Measurements from ENCODE around the gene GNG13.

The GNG13 gene

DNA sequence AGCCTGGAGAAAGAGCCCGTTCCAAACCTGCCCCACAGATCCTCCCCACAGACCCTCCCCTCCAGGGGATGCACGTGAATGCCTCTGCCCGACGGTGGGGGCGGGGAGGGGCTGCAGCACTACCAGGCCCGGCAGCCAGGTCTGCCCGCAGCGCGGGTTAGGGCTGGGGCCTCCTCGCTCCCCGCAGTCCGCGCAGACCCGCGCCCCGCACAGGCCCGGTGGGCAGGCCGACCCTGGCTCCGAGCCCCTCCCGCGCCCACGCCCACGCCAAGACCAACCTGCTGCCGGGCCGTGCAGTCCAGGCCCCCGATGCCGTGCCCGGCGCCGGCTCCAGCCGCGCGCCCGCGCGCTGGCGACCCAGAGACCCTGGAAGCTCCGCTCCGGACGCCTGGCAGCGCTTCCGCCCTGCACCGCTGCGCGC is 12.5 kb downstream of the GNG13 start, which contains the start of gene RPUSD1:
TSS of gene RPUSD1 (minus strand) at position 404 of the 421 bp plus-strand sequence. CDS start 644 bp downstream, outside the sequence.
- H3K27me3 ChIP-seq (ENCODE audit: control insufficient read depth, insufficient read depth, low read length) = peaks cover 11% of the 10 kb centered on the region
- H3K36me3 ChIP-seq (ENCODE audit: control insufficient read depth, insufficient read depth, low read length) = no peaks in the 10 kb centered on the region
- peaks cover 28% of the 10 kb centered on the region for H3K4me1 ChIP-seq (ENCODE audit: control insufficient read depth, insufficient read depth, low read length)
- peak within 1 kb of the TSS; percentile 87 for H3K4me3 ChIP-seq (ENCODE audit: low read length)
- H3K9ac ChIP-seq (ENCODE audit: low read length) = peak within 1 kb of the TSS; percentile 85
- H3K9me3 ChIP-seq (ENCODE audit: control insufficient read depth, low read length) = no peaks in the 10 kb centered on the region

- Histone ChIP-seq H3K4me3 (ENCODE audit: low read length) (peak overlapping the region; percentile 87), H3K36me3 (ENCODE audit: control insufficient read depth, insufficient read depth, low read length) (no peaks in the 10 kb centered on the region), H3K9ac (ENCODE audit: low read length) (peak overlapping the region; percentile 85), H3K4me1 (ENCODE audit: control insufficient read depth, insufficient read depth, low read length) (peaks cover 33% of the 10 kb centered on the region), H3K9me3 (ENCODE audit: control insufficient read depth, low read length) (no peaks in the 10 kb centered on the region), H3K27me3 (ENCODE audit: control insufficient read depth, insufficient read depth, low read length) (peaks cover 16% of the 10 kb centered on the region)
These were observed 13.1 kb downstream of the GNG13 start for GRCh38 chr16:787321-787966.

DNA sequence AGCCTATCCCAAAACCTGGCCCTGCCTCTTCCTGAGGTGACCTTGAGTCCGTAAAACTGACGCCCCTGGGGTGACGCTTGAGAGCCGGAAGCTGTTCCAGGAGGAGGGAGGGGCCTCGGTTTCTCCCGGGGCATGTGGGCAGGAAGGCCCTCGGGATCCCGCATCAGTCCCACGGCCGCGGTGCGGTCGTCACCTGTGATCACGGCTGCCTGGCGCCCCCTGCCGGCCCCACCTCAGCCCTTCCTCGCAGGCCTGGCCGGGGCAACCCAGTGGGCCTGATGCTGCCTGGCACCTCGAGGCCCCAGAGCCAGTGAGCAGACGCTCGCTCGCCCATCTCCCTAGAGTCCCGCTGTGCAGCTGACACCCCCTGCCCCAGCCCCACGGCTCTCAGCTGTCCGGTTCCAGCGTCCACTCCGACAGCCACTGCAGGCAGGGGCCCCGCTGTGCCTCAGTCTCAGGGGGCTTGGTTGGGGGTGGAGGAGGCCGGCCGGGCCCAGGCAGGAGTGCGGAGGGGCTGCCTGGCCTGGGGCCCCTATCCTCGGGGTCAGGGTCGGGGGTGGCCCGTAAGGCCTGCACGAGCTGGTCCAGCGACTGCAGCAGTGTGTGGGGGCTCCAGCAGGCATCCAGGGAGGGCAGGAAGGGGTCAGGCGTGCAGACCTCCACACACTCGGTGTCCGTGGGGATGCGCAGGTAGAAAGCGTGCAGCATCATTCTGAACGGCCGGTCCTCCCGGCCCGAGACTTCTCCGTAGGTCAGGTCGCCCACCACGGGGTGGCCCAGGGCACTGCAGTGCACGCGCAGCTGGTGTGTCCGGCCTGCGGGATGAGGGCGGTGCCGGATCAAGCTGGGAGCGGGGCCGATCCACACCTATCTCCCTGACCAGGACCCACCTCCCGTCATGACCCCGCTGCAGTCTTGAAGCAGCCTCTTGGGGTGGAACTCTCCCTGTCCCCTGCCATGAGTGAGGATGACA is 14.7 kb downstream of the GNG13 start:
- Histone ChIP-seq H3K9me3 (ENCODE audit: control insufficient read depth, low read length) (no peaks in the 10 kb centered on the region), H3K4me1 (ENCODE audit: control insufficient read depth, insufficient read depth, low read length) (peaks cover 34% of the 10 kb centered on the region), H3K36me3 (ENCODE audit: control insufficient read depth, insufficient read depth, low read length) (no peaks in the 10 kb centered on the region), H3K4me3 (ENCODE audit: low read length) (no peak overlapping the region), H3K9ac (ENCODE audit: low read length) (no peak overlapping the region), H3K27me3 (ENCODE audit: control insufficient read depth, insufficient read depth, low read length) (peaks cover 25% of the 10 kb centered on the region)

DNA sequence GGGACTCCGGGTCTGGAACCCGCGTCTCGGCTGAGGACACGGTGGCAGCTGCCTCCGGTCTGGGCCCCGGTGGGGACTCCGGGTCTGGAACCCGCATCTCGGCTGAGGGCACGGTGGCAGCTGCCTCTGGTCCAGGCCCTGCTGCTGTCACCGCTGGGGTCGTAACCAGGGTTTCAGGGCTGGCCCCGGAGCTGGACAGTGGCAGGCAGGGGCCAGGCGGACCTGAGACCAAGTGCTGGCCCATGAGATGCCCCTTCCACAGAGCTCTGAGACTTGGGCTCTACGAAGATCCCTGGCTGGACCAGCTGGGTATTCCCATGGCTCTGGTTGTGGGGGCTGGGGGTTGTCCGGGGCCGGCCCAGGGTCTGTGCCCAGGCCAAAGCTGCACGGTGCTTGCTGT is 16.1 kb downstream of the GNG13 start:
- H3K9ac ChIP-seq (ENCODE audit: low read length) = no peak overlapping the region
- H3K4me1 ChIP-seq (ENCODE audit: control insufficient read depth, insufficient read depth, low read length) = peaks cover 34% of the 10 kb centered on the region
- H3K36me3 ChIP-seq (ENCODE audit: control insufficient read depth, insufficient read depth, low read length) = no peaks in the 10 kb centered on the region
- no peak overlapping the region for H3K4me3 ChIP-seq (ENCODE audit: low read length)
- no peaks in the 10 kb centered on the region for H3K9me3 ChIP-seq (ENCODE audit: control insufficient read depth, low read length)
- H3K27me3 ChIP-seq (ENCODE audit: control insufficient read depth, insufficient read depth, low read length) = peaks cover 25% of the 10 kb centered on the region

DNA sequence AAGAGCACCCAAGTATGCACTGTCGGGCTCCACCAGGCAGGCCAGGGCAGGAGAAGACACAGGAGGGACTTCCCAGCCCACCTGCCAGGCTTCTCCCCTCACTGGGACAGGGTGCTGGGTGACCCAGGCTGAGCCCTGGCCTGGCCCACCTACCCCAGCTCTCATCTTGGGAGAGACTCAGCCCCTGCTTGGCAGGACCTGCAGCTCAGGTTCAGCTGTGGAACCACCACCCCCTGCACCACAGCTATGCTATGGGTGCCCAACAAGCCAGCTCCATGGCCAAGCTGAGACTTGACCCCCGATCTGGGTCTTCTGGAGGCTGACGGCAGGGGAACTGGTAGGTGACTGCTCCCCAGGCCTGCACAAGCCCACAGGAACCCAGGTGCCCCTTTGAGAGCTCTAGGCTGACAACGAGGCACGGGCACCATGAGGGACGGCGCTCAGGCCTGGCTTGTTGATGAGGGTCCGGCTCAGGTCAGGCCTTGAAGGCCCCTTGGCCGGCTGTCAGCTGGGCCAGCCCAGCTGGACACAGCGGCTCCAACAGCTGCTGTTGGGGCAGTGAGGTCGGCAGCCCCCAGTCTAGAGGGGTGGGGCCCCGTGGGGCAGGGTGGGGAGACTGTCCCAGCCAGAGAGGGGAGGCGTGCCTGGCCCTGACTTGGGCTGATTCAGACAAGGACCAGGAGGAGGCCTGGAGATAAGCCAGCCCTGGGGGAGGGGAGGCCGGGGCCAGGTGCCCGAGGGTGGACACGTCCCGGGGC is 17.0 kb downstream of the GNG13 start:
- Histone ChIP-seq H3K9me3 (ENCODE audit: control insufficient read depth, low read length) (no peaks in the 10 kb centered on the region), H3K27me3 (ENCODE audit: control insufficient read depth, insufficient read depth, low read length) (peaks cover 27% of the 10 kb centered on the region), H3K9ac (ENCODE audit: low read length) (no peak overlapping the region), H3K4me1 (ENCODE audit: control insufficient read depth, insufficient read depth, low read length) (peaks cover 27% of the 10 kb centered on the region), H3K36me3 (ENCODE audit: control insufficient read depth, insufficient read depth, low read length) (no peaks in the 10 kb centered on the region), H3K4me3 (ENCODE audit: low read length) (no peak overlapping the region)

GRCh38 chr16:782766-783403 is 17.6 kb downstream of the GNG13 start:
- H3K27me3 ChIP-seq (ENCODE audit: control insufficient read depth, insufficient read depth, low read length) = peaks cover 31% of the 10 kb centered on the region

DNA sequence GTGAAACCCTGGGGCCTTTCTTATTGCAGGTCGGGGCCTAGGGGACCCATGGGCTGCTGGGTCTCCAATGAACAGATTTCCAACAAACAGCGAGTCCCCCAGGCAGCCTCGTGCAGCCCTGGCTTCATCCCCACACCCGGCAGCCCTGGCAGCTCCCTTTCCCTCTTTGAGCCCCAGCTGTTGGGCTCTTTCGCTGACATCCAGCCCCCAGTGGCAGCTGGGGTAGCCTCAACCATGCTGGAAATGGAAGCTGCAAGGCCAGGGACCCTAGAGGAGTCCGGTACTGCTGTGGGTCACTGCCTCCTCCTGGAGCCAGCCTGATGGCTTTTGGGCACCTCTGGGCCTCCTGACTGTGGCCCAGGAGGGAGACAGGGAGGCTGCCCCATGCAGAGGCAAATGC is 18.3 kb downstream of the GNG13 start:
- Histone ChIP-seq H3K4me3 (ENCODE audit: low read length) (no peak overlapping the region), H3K36me3 (ENCODE audit: control insufficient read depth, insufficient read depth, low read length) (no peaks in the 10 kb centered on the region), H3K9ac (ENCODE audit: low read length) (no peak overlapping the region), H3K9me3 (ENCODE audit: control insufficient read depth, low read length) (no peaks in the 10 kb centered on the region), H3K4me1 (ENCODE audit: control insufficient read depth, insufficient read depth, low read length) (peaks cover 21% of the 10 kb centered on the region), H3K27me3 (ENCODE audit: control insufficient read depth, insufficient read depth, low read length) (peaks cover 31% of the 10 kb centered on the region)

More at GRCh38 chr16:782766-783403, 17.6 kb downstream of the GNG13 start:
- H3K4me3 ChIP-seq (ENCODE audit: low read length) = no peak overlapping the region
- H3K4me1 ChIP-seq (ENCODE audit: control insufficient read depth, insufficient read depth, low read length) = peaks cover 27% of the 10 kb centered on the region
- H3K9me3 ChIP-seq (ENCODE audit: control insufficient read depth, low read length) = no peaks in the 10 kb centered on the region
- no peaks in the 10 kb centered on the region for H3K36me3 ChIP-seq (ENCODE audit: control insufficient read depth, insufficient read depth, low read length)
- no peak overlapping the region for H3K9ac ChIP-seq (ENCODE audit: low read length)

DNA sequence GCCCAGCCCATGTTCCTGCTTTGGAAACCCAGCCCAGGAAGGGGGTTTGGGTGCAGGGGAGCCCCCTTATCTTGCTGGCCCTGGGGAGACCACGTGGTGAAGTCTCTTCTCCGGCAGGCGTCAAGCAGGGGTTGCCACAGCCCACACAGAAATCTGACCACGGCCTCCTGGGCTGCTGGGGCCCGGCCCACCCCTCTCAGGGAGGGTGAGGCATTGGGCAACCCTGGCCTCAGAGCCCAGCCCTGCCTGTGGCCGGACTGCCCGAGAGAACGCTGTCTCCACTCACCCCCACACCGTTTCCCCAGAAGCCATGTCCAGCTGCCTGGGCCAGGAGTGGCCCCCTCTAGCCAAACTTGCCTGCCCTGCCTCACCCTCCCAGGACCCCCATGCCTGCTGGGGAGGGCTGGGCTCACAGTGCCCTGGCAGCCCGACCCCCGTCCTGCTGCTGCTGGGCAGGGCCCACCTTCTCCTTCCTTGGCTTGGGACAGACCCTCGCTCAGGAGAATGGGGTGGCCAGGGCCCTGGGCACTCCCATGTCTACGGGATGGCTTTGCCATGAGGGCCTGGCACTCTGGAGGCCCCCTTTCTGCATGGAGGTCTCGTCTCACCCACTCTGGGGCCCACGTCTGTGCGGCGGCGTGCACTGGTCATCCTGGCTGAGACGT is 19.1 kb downstream of the GNG13 start:
- Histone ChIP-seq H3K27me3 (ENCODE audit: control insufficient read depth, insufficient read depth, low read length) (peaks cover 31% of the 10 kb centered on the region), H3K9me3 (ENCODE audit: control insufficient read depth, low read length) (no peaks in the 10 kb centered on the region), H3K9ac (ENCODE audit: low read length) (no peak overlapping the region), H3K4me1 (ENCODE audit: control insufficient read depth, insufficient read depth, low read length) (peaks cover 18% of the 10 kb centered on the region), H3K4me3 (ENCODE audit: low read length) (no peak overlapping the region), H3K36me3 (ENCODE audit: control insufficient read depth, insufficient read depth, low read length) (no peaks in the 10 kb centered on the region)

DNA sequence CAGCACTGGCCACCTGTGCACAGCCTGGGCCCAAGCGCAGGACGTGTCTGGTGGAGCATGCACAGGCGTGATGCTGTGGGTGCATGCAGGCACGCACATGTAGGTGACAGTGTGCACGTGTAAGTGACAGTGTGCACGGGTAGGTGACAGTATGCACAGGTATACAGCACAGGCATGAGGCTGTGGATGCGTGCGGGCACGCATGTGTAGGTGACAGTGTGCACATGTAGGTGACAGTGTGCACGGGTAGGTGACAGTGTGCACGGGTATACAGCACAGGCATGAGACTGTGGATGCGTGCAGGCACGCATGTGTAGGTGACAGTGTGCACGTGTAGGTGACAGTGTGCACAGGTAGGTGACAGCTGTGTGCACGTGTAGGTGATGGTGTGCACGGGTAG is 20.2 kb downstream of the GNG13 start:
- Histone ChIP-seq H3K4me3 (ENCODE audit: low read length) (no peak overlapping the region), H3K36me3 (ENCODE audit: control insufficient read depth, insufficient read depth, low read length) (no peaks in the 10 kb centered on the region), H3K9me3 (ENCODE audit: control insufficient read depth, low read length) (no peaks in the 10 kb centered on the region), H3K9ac (ENCODE audit: low read length) (no peak overlapping the region), H3K4me1 (ENCODE audit: control insufficient read depth, insufficient read depth, low read length) (peaks cover 18% of the 10 kb centered on the region), H3K27me3 (ENCODE audit: control insufficient read depth, insufficient read depth, low read length) (peaks cover 31% of the 10 kb centered on the region)

GRCh38 chr16:779561-779960 is 21.0 kb downstream of the GNG13 start:
- Histone ChIP-seq H3K9me3 (ENCODE audit: control insufficient read depth, low read length) (no peaks in the 10 kb centered on the region), H3K9ac (ENCODE audit: low read length) (no peak overlapping the region), H3K27me3 (ENCODE audit: control insufficient read depth, insufficient read depth, low read length) (peaks cover 31% of the 10 kb centered on the region), H3K4me3 (ENCODE audit: low read length) (no peak overlapping the region), H3K36me3 (ENCODE audit: control insufficient read depth, insufficient read depth, low read length) (no peaks in the 10 kb centered on the region), H3K4me1 (ENCODE audit: control insufficient read depth, insufficient read depth, low read length) (peaks cover 18% of the 10 kb centered on the region)

DNA sequence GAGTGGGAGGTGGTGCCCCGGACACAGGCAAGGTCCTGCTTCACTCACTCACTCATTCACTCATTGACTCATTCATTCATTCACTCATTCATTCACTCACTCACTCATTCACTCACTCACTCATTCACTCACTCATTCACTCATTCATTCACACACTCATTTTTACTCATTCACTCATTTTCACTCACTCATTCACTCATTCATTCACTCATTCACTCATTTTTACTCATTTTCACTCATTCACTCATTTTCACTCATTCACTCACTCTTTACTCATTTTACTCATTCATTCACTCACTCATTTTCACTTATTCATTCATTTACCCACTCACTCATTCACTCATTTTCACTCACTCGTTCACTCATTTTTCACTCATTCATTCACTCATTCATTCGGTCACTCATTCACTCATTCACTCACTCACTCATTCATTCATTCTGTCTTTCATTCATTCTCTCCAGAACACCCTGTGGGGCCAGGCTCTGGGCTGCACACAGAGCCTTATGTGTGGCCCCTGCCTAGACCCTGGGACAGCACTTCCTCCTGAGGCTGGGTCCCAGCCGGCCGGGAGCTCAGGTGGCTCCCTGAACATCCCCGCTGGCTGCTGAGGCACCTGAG is 21.5 kb downstream of the GNG13 start:
- H3K4me3 ChIP-seq (ENCODE audit: low read length) = no peak overlapping the region
- peaks cover 17% of the 10 kb centered on the region for H3K4me1 ChIP-seq (ENCODE audit: control insufficient read depth, insufficient read depth, low read length)
- no peak overlapping the region for H3K9ac ChIP-seq (ENCODE audit: low read length)
- H3K27me3 ChIP-seq (ENCODE audit: control insufficient read depth, insufficient read depth, low read length) = peaks cover 31% of the 10 kb centered on the region
- H3K9me3 ChIP-seq (ENCODE audit: control insufficient read depth, low read length) = no peaks in the 10 kb centered on the region
- H3K36me3 ChIP-seq (ENCODE audit: control insufficient read depth, insufficient read depth, low read length) = no peaks in the 10 kb centered on the region
